Ishikawa (cell line): ENCODE data around the gene PLA2G4A.

ENCODE experiments used
- CEBPB ChIP-seq: IDR thresholded peaks from 2 replicates; pipeline ENCODE4 v1.6.1; 2012
- CREB1 ChIP-seq: IDR thresholded peaks from 2 replicates; pipeline ENCODE4 v1.6.1; 2012; ENCODE audit warnings: low read depth
- EGR1 ChIP-seq: IDR thresholded peaks from 2 replicates; pipeline ENCODE4 v1.6.1; 2012
- EP300 ChIP-seq: IDR thresholded peaks from 2 replicates; pipeline ENCODE4 v1.6.1; 2012; ENCODE audit warnings: borderline replicate concordance
- NFIC ChIP-seq: IDR thresholded peaks from 2 replicates; pipeline ENCODE4 v1.6.1; 2012
- RAD21 ChIP-seq: IDR thresholded peaks from 2 replicates; pipeline ENCODE4 v1.6.1; 2012; ENCODE audit warnings: low read depth
- TAF1 ChIP-seq: IDR thresholded peaks from 2 replicates; pipeline ENCODE4 v1.6.1; 2012; ENCODE audit warnings: low read depth, mild to moderate bottlenecking
- TCF12 ChIP-seq: IDR thresholded peaks from 2 replicates; pipeline ENCODE4 v1.6.1; 2012; ENCODE audit warnings: low read depth
- TEAD4 ChIP-seq: IDR thresholded peaks from 2 replicates; pipeline ENCODE4 v1.6.1; 2012
- YY1 ChIP-seq: IDR thresholded peaks from 2 replicates; pipeline ENCODE4 v1.6.1; 2012; ENCODE audit warnings: low read depth
- TF ChIP-seq, protein P1 (sequence below): IDR thresholded peaks from 2 replicates; pipeline ENCODE4 v1.6.1; 2012
- TF ChIP-seq, protein P2 (sequence below): IDR thresholded peaks from 2 replicates; pipeline ENCODE4 v1.6.1; 2012; ENCODE audit warnings: low read depth, mild to moderate bottlenecking
- TF ChIP-seq, protein P3 (sequence below): IDR thresholded peaks from 2 replicates; pipeline ENCODE4 v1.6.1; 2012

DNA sequence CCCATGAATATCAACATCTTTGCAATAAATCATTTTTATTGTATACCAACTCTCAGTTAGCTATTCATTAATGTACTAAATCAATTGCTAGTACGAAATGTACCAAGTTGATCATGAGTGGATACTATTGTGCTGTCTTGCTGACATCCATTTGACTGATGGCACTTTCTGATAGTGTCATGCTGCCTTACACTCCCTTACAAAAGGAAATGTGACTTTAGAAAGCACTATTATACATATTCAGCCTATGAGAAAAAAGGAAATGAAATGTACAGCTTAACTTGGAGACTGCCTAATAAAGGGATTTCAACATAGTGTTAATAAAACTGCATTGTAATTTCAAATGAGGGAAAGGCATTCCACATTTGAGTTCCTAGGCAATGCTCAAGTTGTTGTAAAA, 52.2 kb downstream of the PLA2G4A start:
- TF ChIP-seq CEBPB = no peak
- TF ChIP-seq CREB1 = no peak
- TF ChIP-seq, protein P1, sequence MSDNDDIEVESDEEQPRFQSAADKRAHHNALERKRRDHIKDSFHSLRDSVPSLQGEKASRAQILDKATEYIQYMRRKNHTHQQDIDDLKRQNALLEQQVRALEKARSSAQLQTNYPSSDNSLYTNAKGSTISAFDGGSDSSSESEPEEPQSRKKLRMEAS = no peak
- no peak for TF ChIP-seq EP300
- no peak for TF ChIP-seq YY1
- TF ChIP-seq, protein P2, sequence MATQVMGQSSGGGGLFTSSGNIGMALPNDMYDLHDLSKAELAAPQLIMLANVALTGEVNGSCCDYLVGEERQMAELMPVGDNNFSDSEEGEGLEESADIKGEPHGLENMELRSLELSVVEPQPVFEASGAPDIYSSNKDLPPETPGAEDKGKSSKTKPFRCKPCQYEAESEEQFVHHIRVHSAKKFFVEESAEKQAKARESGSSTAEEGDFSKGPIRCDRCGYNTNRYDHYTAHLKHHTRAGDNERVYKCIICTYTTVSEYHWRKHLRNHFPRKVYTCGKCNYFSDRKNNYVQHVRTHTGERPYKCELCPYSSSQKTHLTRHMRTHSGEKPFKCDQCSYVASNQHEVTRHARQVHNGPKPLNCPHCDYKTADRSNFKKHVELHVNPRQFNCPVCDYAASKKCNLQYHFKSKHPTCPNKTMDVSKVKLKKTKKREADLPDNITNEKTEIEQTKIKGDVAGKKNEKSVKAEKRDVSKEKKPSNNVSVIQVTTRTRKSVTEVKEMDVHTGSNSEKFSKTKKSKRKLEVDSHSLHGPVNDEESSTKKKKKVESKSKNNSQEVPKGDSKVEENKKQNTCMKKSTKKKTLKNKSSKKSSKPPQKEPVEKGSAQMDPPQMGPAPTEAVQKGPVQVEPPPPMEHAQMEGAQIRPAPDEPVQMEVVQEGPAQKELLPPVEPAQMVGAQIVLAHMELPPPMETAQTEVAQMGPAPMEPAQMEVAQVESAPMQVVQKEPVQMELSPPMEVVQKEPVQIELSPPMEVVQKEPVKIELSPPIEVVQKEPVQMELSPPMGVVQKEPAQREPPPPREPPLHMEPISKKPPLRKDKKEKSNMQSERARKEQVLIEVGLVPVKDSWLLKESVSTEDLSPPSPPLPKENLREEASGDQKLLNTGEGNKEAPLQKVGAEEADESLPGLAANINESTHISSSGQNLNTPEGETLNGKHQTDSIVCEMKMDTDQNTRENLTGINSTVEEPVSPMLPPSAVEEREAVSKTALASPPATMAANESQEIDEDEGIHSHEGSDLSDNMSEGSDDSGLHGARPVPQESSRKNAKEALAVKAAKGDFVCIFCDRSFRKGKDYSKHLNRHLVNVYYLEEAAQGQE = no peak
- TF ChIP-seq EGR1 = no peak
- no peak for TF ChIP-seq TEAD4
- TF ChIP-seq RAD21 = no peak
- TF ChIP-seq TAF1 = no peak
- TF ChIP-seq TCF12 = no peak
- TF ChIP-seq NFIC = no peak
- TF ChIP-seq, protein P3, sequence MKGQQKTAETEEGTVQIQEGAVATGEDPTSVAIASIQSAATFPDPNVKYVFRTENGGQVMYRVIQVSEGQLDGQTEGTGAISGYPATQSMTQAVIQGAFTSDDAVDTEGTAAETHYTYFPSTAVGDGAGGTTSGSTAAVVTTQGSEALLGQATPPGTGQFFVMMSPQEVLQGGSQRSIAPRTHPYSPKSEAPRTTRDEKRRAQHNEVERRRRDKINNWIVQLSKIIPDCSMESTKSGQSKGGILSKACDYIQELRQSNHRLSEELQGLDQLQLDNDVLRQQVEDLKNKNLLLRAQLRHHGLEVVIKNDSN = no peak
